Erythroblast (primary cell): ENCODE measurements around the gene CTNNAL1.

ENCODE experiments used
- GATA1 ChIP-seq: IDR thresholded peaks from 2 replicates; pipeline ENCODE4 v1.6.1; 2011; ENCODE audit warnings: low read depth, mild to moderate bottlenecking, control low read depth, low read length, moderate library complexity
- POLR2A ChIP-seq: IDR thresholded peaks from 2 replicates; pipeline ENCODE4 v1.6.1; 2011; ENCODE audit warnings: mild to moderate bottlenecking, low read length

DNA sequence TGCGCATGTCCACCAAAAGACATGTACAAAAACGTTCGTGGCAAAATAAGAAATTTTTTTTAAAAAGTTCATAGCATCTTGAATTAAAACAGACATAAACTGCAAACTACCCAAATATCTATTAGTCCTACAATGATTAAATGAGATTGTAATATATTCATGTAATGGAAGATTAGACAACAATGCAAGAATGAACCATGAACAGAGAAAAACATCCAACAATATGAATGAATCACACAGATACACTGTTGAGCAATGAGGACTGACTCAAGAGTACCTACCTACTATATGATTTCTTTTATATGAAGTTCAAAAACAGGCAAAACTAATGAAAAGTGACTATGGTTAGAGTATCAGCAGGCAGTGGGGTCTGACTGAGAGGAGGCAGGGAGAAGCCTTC is 17.9 kb upstream of the CTNNAL1 start:
- no peak for TF ChIP-seq GATA1
- TF ChIP-seq POLR2A, result no peak
